HG03139 (cell line): ENCODE results near the gene MARS2.
"Not testable (repeated sequence)": the region's sequence is repeated elsewhere in the genome, so short reads cannot be mapped to it uniquely, and the experiment has no call there.

Source experiments
- ATAC-seq: cut with Tn5 transposase; IDR thresholded peaks from one replicate; pipeline ENCODE4 v1.9.1; 2021; ENCODE audit not compliant: unreplicated experiment

MARS2 gene

GRCh38 chr2:197705121-197705911 is at the start of gene MARS2:
MARS2 (plus strand) TSS chr2:197705369; CDS start chr2:197705406, 37 bp downstream.
- ATAC-seq = peak; percentile 86

- no peak for ATAC-seq
Measured at GRCh38 chr2:197657562-197657961, 47.6 kb upstream of the MARS2 start.

GRCh38 chr2:197661626-197662025 is 43.5 kb upstream of the MARS2 start:
- no peak for ATAC-seq

- ATAC-seq = no peak
Measured at GRCh38 chr2:197666277-197666676, 38.9 kb upstream of the MARS2 start.

GRCh38 chr2:197668296-197668695 is 36.9 kb upstream of the MARS2 start:
- no peak for ATAC-seq

- no peak for ATAC-seq
Measured at GRCh38 chr2:197669077-197669476, 36.1 kb upstream of the MARS2 start.

GRCh38 chr2:197672371-197672893 is 32.7 kb upstream of the MARS2 start:
- ATAC-seq = no peak

GRCh38 chr2:197673106-197673505 is 32.1 kb upstream of the MARS2 start:
- ATAC-seq = no peak

GRCh38 chr2:197673606-197674005 is 31.6 kb upstream of the MARS2 start:
- no peak for ATAC-seq

- no peak for ATAC-seq
Measured at GRCh38 chr2:197674060-197674459, 31.1 kb upstream of the MARS2 start.

GRCh38 chr2:197674591-197674990 is 30.6 kb upstream of the MARS2 start:
- ATAC-seq = no peak

- no peak for ATAC-seq
Measured at GRCh38 chr2:197675246-197675645, 29.9 kb upstream of the MARS2 start, which contains the start of gene RFTN2. RFTN2 (minus strand) TSS chr2:197675587; CDS start chr2:197675458, 129 bp downstream.

- no peak for ATAC-seq
Measured at GRCh38 chr2:197675711-197676188, 29.4 kb upstream of the MARS2 start.

GRCh38 chr2:197677056-197677455 is 28.1 kb upstream of the MARS2 start:
- ATAC-seq = no peak

- no peak for ATAC-seq
Measured at GRCh38 chr2:197677483-197677882, 27.7 kb upstream of the MARS2 start.

GRCh38 chr2:197695206-197695605 is 10.0 kb upstream of the MARS2 start:
- not testable (repeated sequence) for ATAC-seq

GRCh38 chr2:197695971-197696370 is 9.2 kb upstream of the MARS2 start:
- not testable (repeated sequence) for ATAC-seq

GRCh38 chr2:197696571-197696970 is 8.6 kb upstream of the MARS2 start:
- ATAC-seq = not testable (repeated sequence)

- ATAC-seq = not testable (repeated sequence)
Measured at GRCh38 chr2:197699724-197700123, 5.4 kb upstream of the MARS2 start.

GRCh38 chr2:197700960-197701359 is 4.2 kb upstream of the MARS2 start:
- ATAC-seq = no peak

- peak; percentile 26 for ATAC-seq
Measured at GRCh38 chr2:197704434-197705120, 592 bp upstream of the MARS2 start.
